GM12892 (cell line): ENCODE data around the gene STARD13.

Experiments used
- POLR2A ChIP-seq: IDR thresholded peaks from 2 replicates; pipeline ENCODE4 v1.6.1; 2011; ENCODE audit warnings: low read depth, low read length, control low read depth
- TAF1 ChIP-seq: IDR thresholded peaks from 2 replicates; pipeline ENCODE4 v1.6.1; 2011; ENCODE audit warnings: low read depth, mild to moderate bottlenecking, control low read depth, low read length, borderline replicate concordance

DNA sequence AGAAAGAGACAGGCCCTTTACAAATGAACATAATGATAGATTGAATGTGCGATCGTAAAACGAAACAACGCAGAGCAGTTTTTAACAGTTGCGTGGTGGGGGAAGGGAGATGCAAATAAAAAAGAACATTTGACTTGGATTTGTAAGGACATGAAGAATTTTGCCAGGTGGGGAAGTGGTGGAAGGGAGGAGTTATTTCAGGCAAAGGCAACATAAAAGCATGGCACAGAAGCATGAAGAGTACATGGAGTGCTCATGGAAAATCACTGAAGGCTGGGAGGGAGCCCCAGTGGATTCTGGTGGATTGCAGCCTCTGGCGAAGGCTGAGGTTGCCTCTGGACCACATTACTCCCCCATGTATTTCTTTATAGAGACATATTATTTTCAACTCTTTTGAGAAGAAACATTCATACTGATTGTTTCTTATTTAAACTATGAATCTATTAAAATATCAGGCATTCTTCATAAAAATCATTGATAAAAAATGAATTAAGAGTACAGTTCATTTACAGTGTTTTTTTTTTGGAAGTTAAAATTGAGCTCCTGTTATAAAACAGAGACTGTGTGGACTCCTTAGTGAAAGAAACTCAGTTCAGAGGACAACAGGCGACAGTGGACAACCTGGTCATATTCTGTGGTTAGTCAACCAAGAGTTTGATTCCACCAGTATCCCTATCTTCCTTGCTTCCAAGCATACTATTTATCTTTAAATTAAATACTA, 57.5 kb downstream of the STARD13 start:
- TF ChIP-seq POLR2A (no peak), TAF1 (no peak)
